ENCODE results near the gene CDC27.
A peak's percentile ranks its signal among the peaks of the same experiment; 100 is the strongest.
"Not testable (repeated sequence)": the region's sequence is repeated elsewhere in the genome, so short reads cannot be mapped to it uniquely, and the experiment has no call there.

Gene CDC27

DNA sequence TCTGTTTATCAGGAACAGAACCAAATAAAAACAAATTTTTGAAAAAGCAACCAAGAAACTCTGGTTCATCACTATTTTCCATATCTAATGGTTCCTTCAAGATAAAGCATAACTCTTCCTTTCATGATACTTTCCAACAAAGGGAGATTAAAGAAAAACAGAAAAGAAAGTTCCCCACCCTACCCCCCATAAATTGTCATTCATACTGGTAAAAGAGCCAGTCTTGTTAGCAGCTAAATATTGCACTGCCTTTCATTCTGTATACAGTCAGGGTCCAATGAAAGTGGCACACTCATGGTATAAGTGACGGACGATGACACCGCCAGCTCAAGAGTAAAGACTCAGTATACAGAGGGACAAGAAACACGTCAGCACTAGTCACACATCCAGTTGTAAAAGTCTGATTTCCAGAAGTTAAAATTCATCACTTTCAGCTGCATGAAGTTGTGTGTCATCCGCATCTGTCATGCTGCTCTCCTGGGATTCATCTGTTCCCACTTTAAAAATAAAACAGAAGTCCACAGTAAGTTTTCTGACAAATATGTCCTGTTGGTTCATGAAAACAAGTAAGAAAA, 68.5 kb downstream of the CDC27 start:
- TF ChIP-seq, protein P1, sequence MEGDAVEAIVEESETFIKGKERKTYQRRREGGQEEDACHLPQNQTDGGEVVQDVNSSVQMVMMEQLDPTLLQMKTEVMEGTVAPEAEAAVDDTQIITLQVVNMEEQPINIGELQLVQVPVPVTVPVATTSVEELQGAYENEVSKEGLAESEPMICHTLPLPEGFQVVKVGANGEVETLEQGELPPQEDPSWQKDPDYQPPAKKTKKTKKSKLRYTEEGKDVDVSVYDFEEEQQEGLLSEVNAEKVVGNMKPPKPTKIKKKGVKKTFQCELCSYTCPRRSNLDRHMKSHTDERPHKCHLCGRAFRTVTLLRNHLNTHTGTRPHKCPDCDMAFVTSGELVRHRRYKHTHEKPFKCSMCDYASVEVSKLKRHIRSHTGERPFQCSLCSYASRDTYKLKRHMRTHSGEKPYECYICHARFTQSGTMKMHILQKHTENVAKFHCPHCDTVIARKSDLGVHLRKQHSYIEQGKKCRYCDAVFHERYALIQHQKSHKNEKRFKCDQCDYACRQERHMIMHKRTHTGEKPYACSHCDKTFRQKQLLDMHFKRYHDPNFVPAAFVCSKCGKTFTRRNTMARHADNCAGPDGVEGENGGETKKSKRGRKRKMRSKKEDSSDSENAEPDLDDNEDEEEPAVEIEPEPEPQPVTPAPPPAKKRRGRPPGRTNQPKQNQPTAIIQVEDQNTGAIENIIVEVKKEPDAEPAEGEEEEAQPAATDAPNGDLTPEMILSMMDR (IDR thresholded peaks at IDR 0.05; ENCODE audit: low read depth, low read length), result no peak
- in situ Hi-C loops (cut with HindIII; ENCODE audit: low sequenced_read_pairs), result no loop called here
- H3K4me3 ChIP-seq (ENCODE audit: low read depth, low read length), result no peak overlapping the region
- peak; percentile 40 for DNase-seq (ENCODE audit: low read depth, low spot score)

DNA sequence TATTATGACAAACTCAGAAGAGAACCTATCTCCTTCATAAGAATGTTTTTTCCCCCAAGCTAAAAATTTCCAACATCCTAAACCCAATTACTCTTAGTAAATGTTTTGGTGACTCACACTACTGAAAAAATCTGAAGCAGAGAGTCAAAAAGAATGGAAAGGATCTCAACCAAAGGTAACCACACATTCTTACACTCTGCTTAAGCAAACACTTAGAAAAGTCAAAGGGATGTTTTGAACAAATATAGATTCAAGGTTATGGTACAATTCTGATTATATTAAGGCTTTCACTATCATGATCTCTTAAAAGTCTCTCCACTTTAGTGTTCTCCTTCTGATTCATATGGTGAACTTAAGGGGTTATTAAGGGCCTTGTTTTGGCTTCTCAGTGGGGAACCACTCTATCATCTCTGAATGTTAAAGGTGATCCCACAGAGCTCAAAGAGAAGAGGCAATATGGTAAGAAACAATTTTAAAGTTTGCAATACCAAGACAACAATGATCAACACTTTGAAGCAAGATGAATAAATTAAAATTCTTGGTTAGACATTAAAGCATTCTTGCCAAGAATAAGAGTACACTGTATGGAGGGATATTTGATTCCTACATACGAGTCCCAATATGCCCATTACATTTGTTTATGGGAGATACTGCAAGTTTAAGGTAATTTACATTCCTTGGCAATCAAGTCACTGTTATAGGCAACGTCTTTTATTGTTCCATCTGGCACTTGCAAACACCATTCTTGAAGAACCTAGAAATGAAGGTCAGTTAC, 69.2 kb downstream of the CDC27 start:
- TF ChIP-seq, protein P1 (IDR thresholded peaks at IDR 0.05; ENCODE audit: low read depth, low read length), result no peak
- no peak overlapping the region for H3K4me3 ChIP-seq (ENCODE audit: low read depth, low read length)
- in situ Hi-C loops (cut with HindIII; ENCODE audit: low sequenced_read_pairs), result no loop called here
- peak; percentile 80 for DNase-seq (ENCODE audit: low read depth, low spot score)

DNA sequence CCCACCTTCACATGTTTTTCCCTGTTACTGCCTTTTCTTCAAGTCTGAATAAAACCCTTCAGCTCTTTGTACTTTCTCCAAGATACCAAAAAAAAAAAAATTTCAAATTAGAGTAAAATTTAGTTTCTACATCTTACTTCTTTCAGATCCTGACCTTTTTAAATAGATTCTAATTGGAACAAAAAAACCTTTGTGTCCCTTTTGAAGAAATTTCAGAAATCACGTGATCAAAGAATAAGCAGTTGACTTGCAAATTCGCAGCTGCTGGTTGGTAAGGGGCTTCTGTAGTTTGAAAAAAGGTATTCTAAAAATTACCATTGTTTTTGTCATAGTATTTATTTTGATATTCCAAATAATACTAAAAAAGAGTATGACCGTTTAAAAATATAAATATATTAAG, 71.7 kb downstream of the CDC27 start:
- in situ Hi-C loops (cut with HindIII; ENCODE audit: low sequenced_read_pairs), result no loop called here

DNA sequence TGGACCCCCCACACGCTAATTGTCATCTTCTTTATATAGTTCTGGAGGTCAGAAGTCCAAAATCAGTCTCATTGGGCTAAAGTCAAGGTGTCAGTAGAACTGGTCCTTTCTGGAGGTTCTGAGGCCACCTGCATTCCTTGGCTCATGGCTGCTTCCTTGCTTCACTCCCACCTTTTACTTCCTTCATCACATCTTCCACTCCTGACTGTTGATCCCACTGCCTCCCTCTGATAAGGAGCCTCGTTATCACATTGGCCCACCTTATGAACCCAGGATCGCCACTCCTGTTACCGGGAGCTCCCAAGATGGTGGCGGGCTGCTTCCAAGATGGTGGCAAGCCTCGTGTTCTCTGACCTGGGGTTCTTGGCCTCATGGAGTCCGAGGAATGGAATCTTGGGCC, 83.0 kb downstream of the CDC27 start:
- no peak overlapping the region for H3K4me3 ChIP-seq (ENCODE audit: low read depth, low read length)
- no peak for DNase-seq (ENCODE audit: low read depth, low spot score)
- TF ChIP-seq, protein P1 (IDR thresholded peaks at IDR 0.05; ENCODE audit: low read depth, low read length), result no peak
- in situ Hi-C loops (cut with HindIII; ENCODE audit: low sequenced_read_pairs), result no loop called here

More for the DNA sequence above, 71.7 kb downstream of the CDC27 start:
- TF ChIP-seq, protein P1 (IDR thresholded peaks at IDR 0.05; ENCODE audit: low read depth, low read length), result no peak
- no peak overlapping the region for H3K4me3 ChIP-seq (ENCODE audit: low read depth, low read length)
- no peak for DNase-seq (ENCODE audit: low read depth, low spot score)

DNA sequence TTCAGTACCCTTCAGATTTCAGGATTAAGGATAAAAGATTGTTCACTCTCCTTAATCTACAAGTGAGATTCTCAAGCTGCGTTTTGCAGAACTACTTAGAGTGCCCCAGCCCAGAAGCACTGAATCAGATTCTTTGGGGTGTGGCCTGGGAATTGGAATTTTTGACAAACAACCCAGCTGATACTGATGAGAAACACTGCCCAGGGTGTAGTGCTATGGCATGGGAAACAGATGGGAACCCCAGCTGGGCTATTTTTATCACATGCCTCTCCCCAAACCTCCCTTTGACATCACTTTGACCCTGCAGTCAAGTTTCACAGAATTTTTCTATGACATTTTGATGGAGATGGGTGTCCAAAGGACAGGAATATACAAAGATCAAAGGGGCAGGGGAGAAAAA, 83.8 kb downstream of the CDC27 start:
- in situ Hi-C loops (cut with HindIII; ENCODE audit: low sequenced_read_pairs); DNase-seq (ENCODE audit: low read depth, low spot score): not testable (repeated sequence)

DNA sequence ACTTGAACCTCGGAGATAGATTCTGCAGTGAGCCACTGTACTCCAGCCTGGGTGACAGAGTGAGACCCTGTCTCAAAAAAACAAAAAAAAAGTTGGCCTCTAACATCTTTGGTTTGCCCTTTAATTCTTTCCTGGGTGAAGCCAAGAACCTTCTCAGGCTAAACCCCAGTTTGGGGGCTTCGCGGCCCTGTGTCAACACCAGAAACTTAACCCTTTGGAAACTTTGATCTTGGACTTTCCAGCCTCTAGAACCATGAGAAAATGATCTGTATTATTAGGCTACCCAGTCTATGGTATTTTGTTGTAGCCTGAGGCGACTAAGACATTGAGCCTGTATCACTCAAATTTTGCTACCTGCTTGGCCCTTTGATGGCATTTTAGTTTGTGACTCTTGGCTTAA, 86.2 kb downstream of the CDC27 start:
- no peak for DNase-seq (ENCODE audit: low read depth, low spot score)
- no peak overlapping the region for H3K4me3 ChIP-seq (ENCODE audit: low read depth, low read length)
- TF ChIP-seq, protein P1 (IDR thresholded peaks at IDR 0.05; ENCODE audit: low read depth, low read length), result no peak
- in situ Hi-C loops (cut with HindIII; ENCODE audit: low sequenced_read_pairs), result no loop called here

More for the DNA sequence above, 83.8 kb downstream of the CDC27 start:
- H3K4me3 ChIP-seq (ENCODE audit: low read depth, low read length), result not testable (repeated sequence)

DNA sequence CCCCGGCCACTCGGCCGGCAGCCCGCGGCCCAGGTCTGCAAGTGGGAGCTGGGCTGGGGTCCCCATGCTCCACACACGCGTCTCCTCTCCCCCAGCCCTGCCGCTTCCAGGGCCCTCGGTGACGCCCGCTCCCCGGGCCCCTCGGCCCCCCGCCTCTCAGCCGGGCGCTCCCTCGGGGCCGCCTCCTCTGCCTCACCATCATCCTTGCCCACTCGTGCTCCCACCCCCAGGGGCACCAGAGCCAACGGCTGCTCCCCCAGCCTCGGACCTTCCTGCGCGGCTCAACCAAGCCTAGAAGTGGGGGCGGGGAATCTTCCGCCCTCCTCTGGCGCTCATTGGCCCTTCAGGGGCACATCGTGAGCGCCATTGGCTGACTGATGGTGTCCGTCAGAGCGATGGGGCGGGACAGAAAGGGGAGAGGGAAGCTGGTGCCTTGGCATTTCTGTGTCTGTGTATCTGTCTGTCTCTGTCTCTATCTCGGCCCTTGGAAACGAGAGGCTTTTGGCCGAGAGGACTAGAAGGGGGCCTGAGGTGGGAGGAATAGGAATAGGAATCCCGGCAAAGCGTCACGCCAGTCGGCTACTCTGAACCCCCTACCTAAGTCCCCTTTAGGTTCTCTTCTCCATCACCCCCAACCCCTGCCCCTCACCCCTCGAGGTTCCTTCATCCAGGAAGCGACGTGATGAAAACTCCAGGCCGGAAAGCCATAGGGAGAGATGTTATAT, 88.9 kb downstream of the CDC27 start:
- DNase-seq (ENCODE audit: low read depth, low spot score), result peak; percentile 91
- peak overlapping the region; percentile 65 for H3K4me3 ChIP-seq (ENCODE audit: low read depth, low read length)
- TF ChIP-seq, protein P1 (IDR thresholded peaks at IDR 0.05; ENCODE audit: low read depth, low read length), result no peak
- in situ Hi-C loops (cut with HindIII; ENCODE audit: low sequenced_read_pairs), result no loop called here
